Measurements from ENCODE around the gene PFKFB3.

DNA sequence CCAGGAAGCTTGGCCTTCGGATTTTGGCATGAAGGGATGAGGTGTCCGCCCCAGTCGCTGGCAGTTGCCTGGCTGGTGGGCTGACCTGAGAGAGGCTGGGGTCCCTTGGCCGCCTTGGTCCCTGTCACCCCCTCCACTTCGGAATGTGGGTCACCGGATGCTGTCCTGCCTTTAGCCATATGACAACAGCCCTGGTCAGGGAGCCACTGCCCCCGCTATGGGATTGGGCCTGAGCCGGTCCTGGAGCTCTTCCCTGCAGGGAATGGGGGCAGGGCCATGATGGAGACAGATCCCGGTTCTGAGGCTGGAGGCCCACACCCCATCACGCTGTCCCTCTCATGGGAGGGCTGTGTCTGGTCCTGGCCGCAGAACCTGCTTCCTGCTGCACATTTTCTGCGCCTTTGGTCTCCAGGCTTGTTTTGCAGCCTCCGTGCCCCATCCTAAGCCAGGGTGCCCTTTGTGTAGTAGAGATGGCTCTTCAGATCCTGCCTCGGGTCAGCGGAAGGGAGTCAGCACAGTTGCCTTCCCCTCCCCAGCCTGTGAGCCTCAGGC lies 22.6 kb downstream of the PFKFB3 start:
- TF ChIP-seq, protein P1, sequence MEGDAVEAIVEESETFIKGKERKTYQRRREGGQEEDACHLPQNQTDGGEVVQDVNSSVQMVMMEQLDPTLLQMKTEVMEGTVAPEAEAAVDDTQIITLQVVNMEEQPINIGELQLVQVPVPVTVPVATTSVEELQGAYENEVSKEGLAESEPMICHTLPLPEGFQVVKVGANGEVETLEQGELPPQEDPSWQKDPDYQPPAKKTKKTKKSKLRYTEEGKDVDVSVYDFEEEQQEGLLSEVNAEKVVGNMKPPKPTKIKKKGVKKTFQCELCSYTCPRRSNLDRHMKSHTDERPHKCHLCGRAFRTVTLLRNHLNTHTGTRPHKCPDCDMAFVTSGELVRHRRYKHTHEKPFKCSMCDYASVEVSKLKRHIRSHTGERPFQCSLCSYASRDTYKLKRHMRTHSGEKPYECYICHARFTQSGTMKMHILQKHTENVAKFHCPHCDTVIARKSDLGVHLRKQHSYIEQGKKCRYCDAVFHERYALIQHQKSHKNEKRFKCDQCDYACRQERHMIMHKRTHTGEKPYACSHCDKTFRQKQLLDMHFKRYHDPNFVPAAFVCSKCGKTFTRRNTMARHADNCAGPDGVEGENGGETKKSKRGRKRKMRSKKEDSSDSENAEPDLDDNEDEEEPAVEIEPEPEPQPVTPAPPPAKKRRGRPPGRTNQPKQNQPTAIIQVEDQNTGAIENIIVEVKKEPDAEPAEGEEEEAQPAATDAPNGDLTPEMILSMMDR (IDR thresholded peaks at IDR 0.05): no peak
- TF ChIP-seq EP300 (IDR thresholded peaks at IDR 0.05): no peak
